GM12878 (cell line): ENCODE results near the gene CENPP.

Experiments
- CBFB ChIP-seq: IDR thresholded peaks from 2 replicates; pipeline ENCODE4 v1.6.1; 2016; ENCODE audit warnings: antibody characterized with exemption, low read depth
- RELA ChIP-seq: fragments of 450-650 bp; IDR thresholded peaks from 2 replicates; pipeline ENCODE4 v1.8.0; 2014; ENCODE audit warnings: borderline replicate concordance; ENCODE audit not compliant: partially characterized antibody
- TARDBP ChIP-seq: IDR thresholded peaks from 2 replicates; pipeline ENCODE4 v1.6.1; 2016; ENCODE audit warnings: borderline replicate concordance

DNA sequence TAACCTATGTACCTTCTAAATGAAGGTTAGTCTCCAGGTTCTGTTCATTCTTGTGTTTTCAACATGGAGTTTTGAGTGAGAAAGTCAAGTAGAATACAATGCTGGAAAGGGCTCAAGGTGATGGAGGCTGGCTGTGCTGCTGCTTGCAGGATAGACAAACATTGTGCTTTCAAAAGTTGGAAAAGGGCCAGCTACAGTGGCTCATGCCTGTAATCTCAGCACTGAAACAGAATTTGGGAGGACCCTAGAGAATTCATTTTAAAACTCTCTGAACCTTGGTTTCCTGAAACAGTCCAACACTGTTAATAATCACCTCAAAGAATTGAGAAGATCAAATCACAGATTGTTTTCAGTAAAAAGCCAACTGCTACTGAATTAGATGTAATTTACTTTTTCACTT is 16.9 kb upstream of the CENPP start:
- TF ChIP-seq RELA (no peak), CBFB (no peak), TARDBP (no peak)
